ENCODE measurements around the gene FAM174A.

GRCh38 chr5:100634937-100635534, 99.9 kb downstream of the FAM174A start:
- TF ChIP-seq MYC (IDR thresholded peaks at IDR 0.05; ENCODE audit: borderline replicate concordance, low read length) (no peak), CTCF (IDR thresholded peaks at IDR 0.05) (no peak), RARB (CRISPR knock-in tag; IDR thresholded peaks at IDR 0.05) (no peak), POLR2A (IDR thresholded peaks at IDR 0.05; ENCODE audit: low read length) (no peak), JUNB (IDR thresholded peaks at IDR 0.05) (no peak)
